Body of pancreas (tissue), 4 donors: ENCODE measurements around the gene PCDHA13. TPM values are rescaled to one million over a fixed set of nuclear protein-coding genes. Genes with fewer than 3 reads are reported as not detected.

Source experiments
- ATAC-seq: fragments of 150-250 bp; one replicate; pipeline ENCODE4 v1.9.1; 2016
- DNase-seq, 4 donors: peaks; one replicate each; pipeline ENCODE4 v3.0.0-alpha.2; 2019
- H3K27ac ChIP-seq, 4 donors: fragments of 200-600 bp; sonication (generic); 1 replicate in 3 of 4; 2 replicates in 1 of 4; pipeline versions ENCODE4 v1.5.1 to v1.6.1; 2016 to 2019; ENCODE audit warnings: mild to moderate bottlenecking in 1 of 4, mixed read lengths in 1 of 4, moderate library complexity in 1 of 4
- H3K27me3 ChIP-seq, 2 donors: fragments of 200-600 bp; sonication (generic); one replicate each; pipeline ENCODE4 v1.6.0; 2016; ENCODE audit warnings: mild to moderate bottlenecking in 1 of 2
- H3K36me3 ChIP-seq, 2 donors: fragments of 200-600 bp; sonication (generic); replicated peaks in 1 of 2; 2 replicates each; pipeline ENCODE4 v1.5.1; 2016; ENCODE audit warnings: low read depth in 2 of 2; ENCODE audit not compliant: insufficient read depth in 1 of 2
- H3K4me1 ChIP-seq: fragments of 200-600 bp; sonication (generic); one replicate; pipeline ENCODE4 v1.6.0; 2016
- H3K4me3 ChIP-seq, 2 donors: fragments of 200-600 bp; sonication (generic); 1 replicate in 1 of 2; 2 replicates in 1 of 2; pipeline ENCODE4 v1.5.1; 2016 to 2019
- H3K9me3 ChIP-seq, 3 donors: fragments of 200-600 bp; sonication (generic); 1 replicate in 2 of 3; 2 replicates in 1 of 3; pipeline ENCODE4 v1.5.1; 2016
- POLR2A ChIP-seq, 3 donors: fragments of 450-650 bp; IDR thresholded peaks; one replicate each; pipeline ENCODE4 v1.6.1; 2016; ENCODE audit warnings: antibody characterized with exemption in 3 of 3, mild to moderate bottlenecking in 2 of 3
- WGBS, 2 donors: methylation state at CpG; one replicate each; pipeline ENCODE4 v1.1.5; 2017; 5-methylcytosine and 5-hydroxymethylcytosine counted together
- intact Hi-C: fragments of 100-400 bp; cut with DNase I; formaldehyde crosslinking; loops from one replicate; pipeline ENCODE4 v1.15.1; 2023
- total RNA-seq, 2 donors: library from RNA; depleted of rRNA; stranded (reverse); fragments of >200 nt; gene quantifications; one replicate each; pipeline ENCODE4 v1.1.0, GENCODE V29; 2016
- TF ChIP-seq, protein P1 (sequence below), 7 experiments: fragments of 450-650 bp in 4 of 7; fragments of 200-600 bp in 3 of 7; sonication (generic) in 3 of 7; IDR thresholded peaks; one replicate each; pipeline ENCODE4 v1.5.1; 2016 to 2019; ENCODE audit warnings: antibody characterized with exemption in 7 of 7

The PCDHA13 gene
- total RNA-seq, 2 donors from 2014 or later: 2.3 to 7.6 TPM

DNA sequence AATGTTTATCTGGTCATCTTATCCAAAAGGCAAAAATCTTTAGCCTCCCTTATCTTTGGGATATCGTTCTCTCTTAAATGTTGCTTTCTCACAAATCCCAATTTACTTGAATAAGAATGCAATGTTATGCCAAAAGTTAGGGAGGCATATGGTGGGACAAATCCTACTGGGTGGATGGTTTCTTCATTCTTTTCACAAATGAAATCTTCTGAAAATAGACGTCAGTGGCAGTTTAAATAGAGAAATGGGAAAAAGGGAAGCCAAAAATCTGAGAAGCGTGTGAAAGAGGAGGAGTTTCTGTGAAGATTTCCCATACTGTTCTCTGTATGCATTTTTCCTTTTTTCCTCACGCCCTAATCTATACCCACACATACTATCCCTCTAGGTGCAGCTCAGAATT is 41.7 kb downstream of the PCDHA13 start:
- WGBS, 2 donors: 62 to 67% methylated on average over 4 of the region's 4 CpGs
- Histone ChIP-seq H3K4me1 (peaks cover 26% of the 10 kb centered on the region), H3K9me3 (no peaks in the 10 kb centered on the region), H3K27me3 (no peaks in the 10 kb centered on the region), H3K36me3 (no peaks in the 10 kb centered on the region), H3K4me3 (no peak overlapping the region), H3K27ac (no peak overlapping the region)
- DNase-seq (no peak), ATAC-seq (no peak)
- TF ChIP-seq, protein P1, sequence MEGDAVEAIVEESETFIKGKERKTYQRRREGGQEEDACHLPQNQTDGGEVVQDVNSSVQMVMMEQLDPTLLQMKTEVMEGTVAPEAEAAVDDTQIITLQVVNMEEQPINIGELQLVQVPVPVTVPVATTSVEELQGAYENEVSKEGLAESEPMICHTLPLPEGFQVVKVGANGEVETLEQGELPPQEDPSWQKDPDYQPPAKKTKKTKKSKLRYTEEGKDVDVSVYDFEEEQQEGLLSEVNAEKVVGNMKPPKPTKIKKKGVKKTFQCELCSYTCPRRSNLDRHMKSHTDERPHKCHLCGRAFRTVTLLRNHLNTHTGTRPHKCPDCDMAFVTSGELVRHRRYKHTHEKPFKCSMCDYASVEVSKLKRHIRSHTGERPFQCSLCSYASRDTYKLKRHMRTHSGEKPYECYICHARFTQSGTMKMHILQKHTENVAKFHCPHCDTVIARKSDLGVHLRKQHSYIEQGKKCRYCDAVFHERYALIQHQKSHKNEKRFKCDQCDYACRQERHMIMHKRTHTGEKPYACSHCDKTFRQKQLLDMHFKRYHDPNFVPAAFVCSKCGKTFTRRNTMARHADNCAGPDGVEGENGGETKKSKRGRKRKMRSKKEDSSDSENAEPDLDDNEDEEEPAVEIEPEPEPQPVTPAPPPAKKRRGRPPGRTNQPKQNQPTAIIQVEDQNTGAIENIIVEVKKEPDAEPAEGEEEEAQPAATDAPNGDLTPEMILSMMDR (IDR thresholded peaks at IDR 0.05): no peak
- no peak for TF ChIP-seq POLR2A (IDR thresholded peaks at IDR 0.05)
- intact Hi-C loops: no loop called here

GRCh38 chr5:140925806-140926442 is 44.0 kb downstream of the PCDHA13 start, which contains the start of gene PCDHAC1:
Gene PCDHAC1, plus strand, starts transcription at chr5:140926299. Its CDS starts 594 bp downstream, at chr5:140926893.
- peak within 1 kb of the TSS; percentile 12 to 80 (median 64) for H3K27ac ChIP-seq
- no peaks in the 10 kb centered on the region for H3K9me3 ChIP-seq
- no peaks in the 10 kb centered on the region for H3K27me3 ChIP-seq
- peaks cover 26% of the 10 kb centered on the region for H3K4me1 ChIP-seq
- 2% methylated on average over 12 to 41 of the region's 41 CpGs for WGBS, 2 donors
- TF ChIP-seq, protein P1 (IDR thresholded peaks at IDR 0.05): no peak
- no peak for TF ChIP-seq POLR2A (IDR thresholded peaks at IDR 0.05)
- no peaks in the 10 kb centered on the region for H3K36me3 ChIP-seq
- DNase-seq (peak; percentile 41 to 61 (median 44)), ATAC-seq (peak; percentile 77)
- intact Hi-C loops: no loop called here
- peak within 1 kb of the TSS; percentile 10 to 34 for H3K4me3 ChIP-seq

- Histone ChIP-seq H3K36me3 (no peaks in the 10 kb centered on the region), H3K4me3 (peak overlapping the region; percentile 10 to 34), H3K4me1 (peaks cover 26% of the 10 kb centered on the region), H3K27ac (peak overlapping the region; percentile 12 to 80 (median 64)), H3K9me3 (no peaks in the 10 kb centered on the region), H3K27me3 (no peaks in the 10 kb centered on the region)
- TF ChIP-seq, protein P1 (IDR thresholded peaks at IDR 0.05): peak; percentile 65 to 86 (median 80)
- TF ChIP-seq POLR2A (IDR thresholded peaks at IDR 0.05): peak; percentile 10 to 61 (median 43)
- intact Hi-C loops: no loop called here
- WGBS, 2 donors: 1% methylated on average over 26 to 72 of the region's 74 CpGs
- DNase-seq: peak; percentile 84 to 92 (median 88)
- ATAC-seq: peak; percentile 95
Observed at GRCh38 chr5:140926443-140927227, 44.7 kb downstream of the PCDHA13 start.

GRCh38 chr5:140927228-140927573 is 45.3 kb downstream of the PCDHA13 start:
- H3K27me3 ChIP-seq: no peaks in the 10 kb centered on the region
- peak; percentile 28 for ATAC-seq
- DNase-seq: peak; percentile 18 to 54 (median 32)
- 0 to 2% methylated on average over 2 to 20 of the region's 26 CpGs for WGBS, 2 donors
- peak overlapping the region; percentile 10 to 34 for H3K4me3 ChIP-seq
- TF ChIP-seq, protein P1 (IDR thresholded peaks at IDR 0.05): no peak
- TF ChIP-seq POLR2A (IDR thresholded peaks at IDR 0.05): no peak
- peak overlapping the region in 3 of 4 donors; percentile 53 to 80 (median 76) for H3K27ac ChIP-seq
- no peaks in the 10 kb centered on the region for H3K36me3 ChIP-seq
- intact Hi-C loops: no loop called here
- no peaks in the 10 kb centered on the region for H3K9me3 ChIP-seq
- peaks cover 26% of the 10 kb centered on the region for H3K4me1 ChIP-seq

Other genes with a start within 250 kb of the PCDHA13 start
- gene CD14, start 248.9 kb upstream of the PCDHA13 start, total RNA-seq: 10 to 100 TPM; 19.2 to 62.6 TPM
- gene TMCO6, start 242.7 kb upstream of the PCDHA13 start, total RNA-seq: 10 to 100 TPM; 14.5 to 58.7 TPM
- gene NDUFA2, start 234.5 kb upstream of the PCDHA13 start, total RNA-seq: 10 to 100 TPM; 36.6 to 46.1 TPM
- 100 to 1,000 TPM in 1 of 2 donors, 10 to 100 TPM in 1; 62.6 to 134 TPM for gene IK, start 234.3 kb upstream of the PCDHA13 start, total RNA-seq
- gene WDR55, start 217.2 kb upstream of the PCDHA13 start, total RNA-seq: 10 to 100 TPM; 14.5 to 16.1 TPM
- gene DND1, start 208.5 kb upstream of the PCDHA13 start, total RNA-seq: 1 to 10 TPM; 1.8 to 2.6 TPM
- 10 to 100 TPM; 46.2 to 52.4 TPM for gene HARS1, start 190.8 kb upstream of the PCDHA13 start, total RNA-seq
- 10 to 100 TPM; 13.7 to 23.7 TPM for gene HARS2, start 190.7 kb upstream of the PCDHA13 start, total RNA-seq
- gene ZMAT2, start 181.7 kb upstream of the PCDHA13 start, total RNA-seq: 10 to 100 TPM; 16.1 to 27.0 TPM
- not detected for gene PCDHA1, start 96.0 kb upstream of the PCDHA13 start, total RNA-seq
- gene PCDHA2, start 87.3 kb upstream of the PCDHA13 start, total RNA-seq: 1 to 10 TPM in 1 of 2 donors, under 1 TPM in 1; 0.26 to 1.3 TPM
- 1 to 10 TPM in 1 of 2 donors, under 1 TPM in 1; 0.99 to 1.0 TPM for gene PCDHA3, start 81.1 kb upstream of the PCDHA13 start, total RNA-seq
- 1 to 10 TPM; 2.0 to 3.1 TPM for gene PCDHA4, start 75.1 kb upstream of the PCDHA13 start, total RNA-seq
- 1 to 10 TPM; 2.3 to 4.0 TPM for gene PCDHA5, start 60.5 kb upstream of the PCDHA13 start, total RNA-seq
- gene PCDHA6, start 54.2 kb upstream of the PCDHA13 start, total RNA-seq: 1 to 10 TPM; 3.4 to 5.9 TPM
- gene PCDHA7, start 47.9 kb upstream of the PCDHA13 start, total RNA-seq: 1 to 10 TPM; 1.3 to 3.3 TPM
- gene PCDHA8, start 40.9 kb upstream of the PCDHA13 start, total RNA-seq: 1 to 10 TPM; 2.1 to 4.6 TPM
- gene PCDHA9, start 33.7 kb upstream of the PCDHA13 start, total RNA-seq: 1 to 10 TPM; 1.3 to 3.3 TPM
- gene PCDHA10, start 26.2 kb upstream of the PCDHA13 start, total RNA-seq: 1 to 10 TPM; 3.1 to 6.6 TPM
- gene PCDHA11, start 13.2 kb upstream of the PCDHA13 start, total RNA-seq: 1 to 10 TPM; 3.6 to 4.9 TPM
- 1 to 10 TPM; 3.6 to 3.9 TPM for gene PCDHA12, start 6.8 kb upstream of the PCDHA13 start, total RNA-seq
- 1 to 10 TPM; 1.8 to 4.0 TPM for gene PCDHAC1, start 44.2 kb downstream of the PCDHA13 start, total RNA-seq
- 1 to 10 TPM; 1.6 to 2.3 TPM for gene PCDHAC2, start 84.4 kb downstream of the PCDHA13 start, total RNA-seq
- under 1 TPM; 0.26 to 0.66 TPM for gene PCDHB1, start 169.2 kb downstream of the PCDHA13 start, total RNA-seq
- 1 to 10 TPM; 1.8 to 2.0 TPM for gene PCDHB2, start 212.5 kb downstream of the PCDHA13 start, total RNA-seq
- gene PCDHB3, start 218.3 kb downstream of the PCDHA13 start, total RNA-seq: 1 to 10 TPM; 1.3 to 1.8 TPM
- gene PCDHB4, start 239.7 kb downstream of the PCDHA13 start, total RNA-seq: 1 to 10 TPM; 1.6 to 3.3 TPM